H1 (cell line): Measurements from ENCODE around the gene RAP1GDS1. TPM values are rescaled to one million over a fixed set of nuclear protein-coding genes. Genes with fewer than 3 reads are reported as not detected.

Experiments used
- ATF2 ChIP-seq: IDR thresholded peaks from 2 replicates; pipeline ENCODE4 v1.6.1; 2012; ENCODE audit warnings: low read length, inconsistent platforms
- BCL11A ChIP-seq, 2 experiments: IDR thresholded peaks; one replicate each; pipeline ENCODE4 v1.6.1; 2011; ENCODE audit warnings: low read depth in 2 of 2, low read length in 2 of 2, mild to moderate bottlenecking in 2 of 2
- BRCA1 ChIP-seq: IDR thresholded peaks from 2 replicates; pipeline ENCODE4 v1.6.1; 2012; ENCODE audit warnings: low read depth, low read length, improper control_type of control experiment
- CBX5 ChIP-seq: fragments of 300-800, 300-1000 bp; sonication (generic); IDR thresholded peaks from 2 replicates; pipeline ENCODE4 v1.7.1; 2016; ENCODE audit warnings: antibody characterized with exemption, low read length, low read depth
- CTCF ChIP-seq, 3 experiments: IDR thresholded peaks; 1 replicate in 2 of 3; 2 replicates in 1 of 3; pipeline versions ENCODE4 v1.5.1 to v1.6.1; 2011; ENCODE audit warnings: low read length in 3 of 3, mild to moderate bottlenecking in 3 of 3, inconsistent platforms in 2 of 3, low read depth in 1 of 3, moderate library complexity in 1 of 3; ENCODE audit not compliant: insufficient read depth in 1 of 3; ENCODE audit errors: control extremely low read depth in 1 of 3
- E2F6 ChIP-seq: IDR thresholded peaks from 2 replicates; pipeline ENCODE4 v1.6.1; 2012; ENCODE audit warnings: inconsistent platforms
- EGR1 ChIP-seq: IDR thresholded peaks from 2 replicates; pipeline ENCODE4 v1.6.1; 2011; ENCODE audit warnings: low read depth, low read length, borderline replicate concordance
- EZH2 ChIP-seq: fragments of 200-600 bp; sonication (generic); IDR thresholded peaks from 2 replicates; pipeline ENCODE4 v1.7.1; 2012; ENCODE audit warnings: low read depth, mild to moderate bottlenecking, moderate library complexity, low read length, inconsistent platforms; ENCODE audit not compliant: severe bottlenecking
- HDAC6 ChIP-seq: IDR thresholded peaks from one replicate; pipeline ENCODE4 v1.7.1; 2012; ENCODE audit warnings: low read depth, mild to moderate bottlenecking, inconsistent platforms, low read length, moderate library complexity
- JUN ChIP-seq: IDR thresholded peaks from 2 replicates; pipeline ENCODE4 v1.6.1; 2011; ENCODE audit warnings: low read depth, mild to moderate bottlenecking, improper control_type of control experiment, low read length
- NRF1 ChIP-seq: IDR thresholded peaks from 2 replicates; pipeline ENCODE4 v1.6.1; 2011; ENCODE audit warnings: mild to moderate bottlenecking, low read depth, low read length, improper control_type of control experiment
- RFX5 ChIP-seq: IDR thresholded peaks from 2 replicates; pipeline ENCODE4 v1.6.1; 2011; ENCODE audit warnings: low read depth, low read length, improper control_type of control experiment, borderline replicate concordance
- SAP30 ChIP-seq: fragments of 300-600 bp; sonication (generic); IDR thresholded peaks from 2 replicates; pipeline ENCODE4 v1.7.1; 2012; ENCODE audit warnings: low read length, moderate library complexity, mild to moderate bottlenecking, inconsistent platforms; ENCODE audit not compliant: insufficient read depth, insufficient replicate concordance
- SIX5 ChIP-seq: IDR thresholded peaks from 2 replicates; pipeline ENCODE4 v1.6.1; 2011; ENCODE audit warnings: mild to moderate bottlenecking, low read depth, low read length
- SP2 ChIP-seq: IDR thresholded peaks from 2 replicates; pipeline ENCODE4 v1.6.1; 2012; ENCODE audit warnings: mild to moderate bottlenecking, low read length, inconsistent platforms
- TAF1 ChIP-seq: IDR thresholded peaks from 2 replicates; pipeline ENCODE4 v1.6.1; 2011; ENCODE audit warnings: mild to moderate bottlenecking, low read depth, low read length
- TBP ChIP-seq: IDR thresholded peaks from 2 replicates; pipeline ENCODE4 v1.6.1; 2011; ENCODE audit warnings: low read depth, low read length, improper control_type of control experiment
- TCF12 ChIP-seq: IDR thresholded peaks from 2 replicates; pipeline ENCODE4 v1.6.1; 2011; ENCODE audit warnings: low read depth, mild to moderate bottlenecking, low read length
- ZNF274 ChIP-seq: IDR thresholded peaks from 2 replicates; pipeline ENCODE4 v1.7.0; 2012; ENCODE audit warnings: low read length, borderline replicate concordance; ENCODE audit errors: extremely low read depth
- polyA plus RNA-seq, 7 experiments: library from polyadenylated mRNA; depleted of rRNA in 3 of 7; stranded (reverse) in 5 of 7; unstranded in 2 of 7; fragments of >200 nt in 5 of 7; fragments of 200-250 nt in 2 of 7; gene quantifications; 1 replicate in 5 of 7; 2 replicates in 1 of 7; 4 replicates in 1 of 7; pipeline versions ENCODE4 v1.2.1 to v1.2.3, GENCODE V29; 2011 to 2013; ENCODE audit warnings: missing spikeins in 2 of 7, mixed read lengths in 2 of 7
- total RNA-seq: library from RNA; stranded (reverse); fragmentation: NEBNext Ultra II Directional; extraction: Animal tissue kit (Norgen Biotek cat#: 25700); gene quantifications from 2 replicates; pipeline ENCODE4 v1.2.1, GENCODE V29; 2021

RAP1GDS1 gene
- total and polyA plus RNA-seq, 2 of the 8 experiments (the other 6 are each of a cell fraction or from before 2014, with no cell fraction given), result 12.8 to 31.9 TPM

- TF ChIP-seq CBX5 (no peak), CTCF (IDR thresholded peaks at IDR 0.05; ENCODE audit: control extremely low read depth in 1 of 3, insufficient read depth in 1 of 3, low read depth in 1 of 3, low read length in 3 of 3) (no peak), NRF1 (no peak), ZNF274 (no peak), BCL11A (IDR thresholded peaks at IDR 0.05; ENCODE audit: low read depth in 2 of 2, low read length in 2 of 2) (no peak), TAF1 (peak; percentile 15; the same call in 1 of the 2 replicates), JUN (no peak), HDAC6 (no peak), TCF12 (no peak), SP2 (no peak), E2F6 (peak; percentile 25; the same call in 1 of the 2 replicates), ATF2 (no peak), BRCA1 (no peak), SIX5 (no peak), EZH2 (no peak), RFX5 (no peak), SAP30 (no peak), TBP (no peak), EGR1 (no peak)
Observed at GRCh38 chr4:98261405-98262291, 464 bp downstream of the RAP1GDS1 start (continued).
